A549 treated with CORT108297 at 1 μM for 4 hours (cell line): ENCODE measurements around the gene R3HDM2. TPM values are rescaled to one million over a fixed set of nuclear protein-coding genes. Genes with fewer than 3 reads are reported as not detected.

Experiments used
- total RNA-seq: library from RNA; stranded (reverse); fragments of 200-300 nt; extraction: Qiagen RNA extraction; gene quantifications from 5 replicates; pipeline ENCODE4 v1.2.3, GENCODE V29; 2022

Gene R3HDM2
- 9.1 to 11.3 TPM (median 10.0 TPM) in 5 replicates for total RNA-seq

GRCh38 chr12:57430931-57431566, at the start of gene R3HDM2:
Gene R3HDM2 (minus strand): TSS chr12:57431043. CDS start chr12:57310428, 120,615 bp downstream.

GRCh38 chr12:57479376-57480115, 48.7 kb upstream of the R3HDM2 start, which contains the start of gene ARHGAP9:
Gene ARHGAP9 (minus strand): TSS chr12:57479866. CDS start chr12:57479406, 460 bp downstream.

GRCh38 chr12:57459750-57460467, 29.1 kb upstream of the R3HDM2 start, which contains the start of gene GLI1:
Gene GLI1 (plus strand): TSS chr12:57459785. CDS start chr12:57463692, 3,907 bp downstream.

GRCh38 chr12:57454566-57455373, 23.9 kb upstream of the R3HDM2 start, which contains the start of gene INHBE:
Gene INHBE (plus strand): TSS chr12:57455307. CDS start chr12:57455537, 230 bp downstream.

GRCh38 chr12:57434517-57435223, 3.8 kb upstream of the R3HDM2 start, which contains the start of gene INHBC:
Gene INHBC (plus strand): TSS chr12:57434784. CDS start chr12:57434887, 103 bp downstream.

GRCh38 chr12:57250956-57251355, 179.9 kb downstream of the R3HDM2 start, which contains the start of gene STAC3:
Gene STAC3 (minus strand): TSS chr12:57251187. CDS start chr12:57249636, 1,551 bp downstream.

GRCh38 chr12:57229634-57230380, 201.0 kb downstream of the R3HDM2 start, which contains the start of gene SHMT2:
Gene SHMT2 (plus strand): TSS chr12:57229711. CDS start chr12:57229779, 68 bp downstream.

GRCh38 chr12:57216014-57216911, 214.6 kb downstream of the R3HDM2 start, which contains the start of gene NXPH4:
Gene NXPH4 (plus strand): TSS chr12:57216794. CDS start chr12:57216970, 176 bp downstream.

Other genes starting within 250 kb of the R3HDM2 start
- gene NXPH4, start 214.2 kb downstream of the R3HDM2 start, total RNA-seq, result 4.1 to 6.2 TPM (median 5.4 TPM) in 5 replicates
- 123 to 141 TPM (median 136 TPM) in 5 replicates for gene SHMT2, start 201.3 kb downstream of the R3HDM2 start, total RNA-seq
- 0.33 to 0.47 TPM (median 0.42 TPM) in 5 replicates for gene STAC3, start 179.9 kb downstream of the R3HDM2 start, total RNA-seq
- 0.05 to 0.08 TPM in 2 of 5 replicates, not detected in the others for gene INHBC, start 3.7 kb upstream of the R3HDM2 start, total RNA-seq
- gene INHBE, start 24.3 kb upstream of the R3HDM2 start, total RNA-seq, result 0.08 to 0.16 TPM (median 0.10 TPM) in 4 of 5 replicates, not detected in the other
- gene GLI1, start 28.7 kb upstream of the R3HDM2 start, total RNA-seq, result 7.4 to 12.6 TPM (median 10.1 TPM) in 5 replicates
- 0.26 to 0.73 TPM (median 0.36 TPM) in 5 replicates for gene ARHGAP9, start 48.8 kb upstream of the R3HDM2 start, total RNA-seq
- 143 to 306 TPM (median 151 TPM) in 5 replicates for gene MARS1, start 57.0 kb upstream of the R3HDM2 start, total RNA-seq
- 29.1 to 35.1 TPM (median 30.6 TPM) in 5 replicates for gene DDIT3, start 89.5 kb upstream of the R3HDM2 start, total RNA-seq
- 18.9 to 33.3 TPM (median 27.2 TPM) in 5 replicates for gene MBD6, start 91.8 kb upstream of the R3HDM2 start, total RNA-seq
- gene DCTN2, start 116.1 kb upstream of the R3HDM2 start, total RNA-seq, result 111 to 169 TPM (median 122 TPM) in 5 replicates
- gene KIF5A, start 119.0 kb upstream of the R3HDM2 start, total RNA-seq, result 0.10 to 0.36 TPM (median 0.24 TPM) in 5 replicates
- gene PIP4K2C, start 160.1 kb upstream of the R3HDM2 start, total RNA-seq, result 37.8 to 45.2 TPM (median 40.1 TPM) in 5 replicates
- 14.1 to 19.9 TPM (median 19.8 TPM) in 5 replicates for gene DTX3, start 173.8 kb upstream of the R3HDM2 start, total RNA-seq
- gene ARHGEF25, start 180.4 kb upstream of the R3HDM2 start, total RNA-seq, result 4.8 to 6.9 TPM (median 6.3 TPM) in 5 replicates
- 33.2 to 55.1 TPM (median 48.9 TPM) in 5 replicates for gene B4GALNT1, start 202.2 kb upstream of the R3HDM2 start, total RNA-seq